Measurements from ENCODE around the gene ALDOA. TPM values are rescaled to one million over a fixed set of nuclear protein-coding genes. Genes with fewer than 3 reads are reported as not detected.

ALDOA gene
- total RNA-seq, 1 donor: 792 TPM

- no peak for DNase-seq (ENCODE audit: low read depth)
Measured at GRCh38 chr16:30024451-30024850, 41.1 kb upstream of the ALDOA start.

GRCh38 chr16:30025156-30025555 lies 40.4 kb upstream of the ALDOA start:
- no peak for TF ChIP-seq CTCF (IDR thresholded peaks at IDR 0.05; ENCODE audit: insufficient read depth, low read length)
- no peak for DNase-seq (ENCODE audit: low read depth)
- no peak overlapping the region for H3K4me3 ChIP-seq (ENCODE audit: low read depth, low read length)

More at GRCh38 chr16:30024451-30024850, 41.1 kb upstream of the ALDOA start:
- H3K4me3 ChIP-seq (ENCODE audit: low read depth, low read length): no peak overlapping the region
- no peak for TF ChIP-seq CTCF (IDR thresholded peaks at IDR 0.05; ENCODE audit: insufficient read depth, low read length)

DNA sequence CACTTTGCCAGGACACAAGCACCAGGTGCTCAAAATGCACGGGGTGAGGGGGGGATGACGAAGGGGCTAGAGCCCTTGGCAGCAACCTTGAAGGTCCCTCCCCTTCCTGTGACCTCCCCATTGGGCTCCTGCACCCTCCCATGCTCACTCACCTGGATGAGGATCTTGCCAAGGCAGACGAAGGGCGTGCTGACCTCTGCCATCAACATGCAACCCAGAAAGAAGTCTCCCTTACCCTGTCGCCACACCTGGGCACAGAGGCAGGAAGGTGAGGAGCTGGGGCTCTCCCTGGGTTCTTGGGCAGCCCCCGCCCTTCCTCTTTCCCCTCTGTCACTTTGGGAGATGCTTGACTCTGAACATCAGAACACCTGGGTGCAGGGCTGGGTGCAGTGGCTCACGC lies 40.0 kb upstream of the ALDOA start:
- DNase-seq (ENCODE audit: low read depth): no peak
- TF ChIP-seq CTCF (IDR thresholded peaks at IDR 0.05; ENCODE audit: insufficient read depth, low read length): no peak

GRCh38 chr16:30026449-30026848 lies 39.1 kb upstream of the ALDOA start:
- TF ChIP-seq CTCF (IDR thresholded peaks at IDR 0.05; ENCODE audit: insufficient read depth, low read length): no peak
- no peak for DNase-seq (ENCODE audit: low read depth)
- no peak overlapping the region for H3K4me3 ChIP-seq (ENCODE audit: low read depth, low read length)

More for the DNA sequence above, 40.0 kb upstream of the ALDOA start:
- H3K4me3 ChIP-seq (ENCODE audit: low read depth, low read length): no peak overlapping the region

- no peak overlapping the region for H3K4me3 ChIP-seq (ENCODE audit: low read depth, low read length)
- TF ChIP-seq CTCF (IDR thresholded peaks at IDR 0.05; ENCODE audit: insufficient read depth, low read length): no peak
- DNase-seq (ENCODE audit: low read depth): no peak
Measured at GRCh38 chr16:30027588-30028437, 37.7 kb upstream of the ALDOA start.

- H3K4me3 ChIP-seq (ENCODE audit: low read depth, low read length): no peak overlapping the region
- no peak for DNase-seq (ENCODE audit: low read depth)
- no peak for TF ChIP-seq CTCF (IDR thresholded peaks at IDR 0.05; ENCODE audit: insufficient read depth, low read length)
Measured at GRCh38 chr16:30028438-30029076, 37.0 kb upstream of the ALDOA start.
